Measurements from ENCODE around the gene BCL10. TPM values are rescaled to one million over a fixed set of nuclear protein-coding genes. Genes with fewer than 3 reads are reported as not detected.

The BCL10 gene
- total and polyA plus RNA-seq, 2 of the 8 experiments (the other 6 are each of a cell fraction or from before 2014, with no cell fraction given): 7.4 to 29.6 TPM

- Histone ChIP-seq H2AFZ (ENCODE audit: low read length) (peak overlapping the region; percentile 89; the same call in 1 of the 2 replicates), H2BK12ac (ENCODE audit: low read depth, low read length) (no peak overlapping the region), H3K79me2 (ENCODE audit: control insufficient read depth in 1 of 2, insufficient read depth in 2 of 2, low read length in 2 of 2) (no peaks in the 10 kb centered on the region), H3K4me3 (ENCODE audit: extremely low read depth in 1 of 4, insufficient read depth in 2 of 4, low read depth in 3 of 4, low read length in 4 of 4) (no peak overlapping the region), H3K18ac (ENCODE audit: extremely low read depth, low read length) (no peak overlapping the region), H2BK20ac (ENCODE audit: low read length) (no peak overlapping the region), H3K56ac (replicated peaks; ENCODE audit: insufficient read length, low read depth, low read length) (no peak overlapping the region), H2AK5ac (ENCODE audit: low read depth, low read length) (no peak overlapping the region), H3K9ac (replicated peaks in 1 of 4; ENCODE audit: extremely low read depth in 1 of 4, low read depth in 3 of 4, low read length in 3 of 4) (no peak overlapping the region), H3K27me3 (replicated peaks in 1 of 4; ENCODE audit: control insufficient read depth in 3 of 4, extremely low read depth in 1 of 4, insufficient read depth in 3 of 4, low read length in 3 of 4) (no peaks in the 10 kb centered on the region), H3K4me2 (ENCODE audit: insufficient read depth in 1 of 2, low read depth in 2 of 2, low read length in 2 of 2) (no peak overlapping the region; a peak in 1 of 4 replicates), H3K23ac (ENCODE audit: insufficient read length) (no peak overlapping the region), H2BK5ac (ENCODE audit: low read depth, low read length) (no peak overlapping the region), H3K79me1 (ENCODE audit: low read depth, low read length) (no peaks in the 10 kb centered on the region), H3K4ac (replicated peaks; ENCODE audit: insufficient read length, low read depth, low read length) (no peak overlapping the region), H3K4me1 (replicated peaks in 1 of 4; ENCODE audit: control insufficient read depth in 3 of 4, insufficient read depth in 4 of 4, low read length in 3 of 4) (peaks cover 0 to 1% (median 0%) of the 10 kb centered on the region in 4 experiments; a peak in 2 of 7 replicates), H3K14ac (ENCODE audit: insufficient read length) (no peak overlapping the region), H4K5ac (ENCODE audit: insufficient read length, low read depth, low read length) (no peak overlapping the region), H3K27ac (ENCODE audit: low read depth, low read length) (no peak overlapping the region), H4K91ac (replicated peaks; ENCODE audit: insufficient read length, low read length) (no peak overlapping the region), H3K9me3 (ENCODE audit: insufficient read depth in 2 of 2, low read depth in 1 of 2, low read length in 1 of 2) (no peaks in the 10 kb centered on the region), H3K23me2 (ENCODE audit: low read depth, low read length) (no peaks in the 10 kb centered on the region), H4K20me1 (replicated peaks in 1 of 2; ENCODE audit: control insufficient read depth in 1 of 2, insufficient read depth in 2 of 2, low read length in 2 of 2) (no peaks in the 10 kb centered on the region), H2BK15ac (ENCODE audit: low read length) (no peak overlapping the region), H3K36me3 (ENCODE audit: control insufficient read depth in 2 of 4, insufficient read depth in 4 of 4, low read length in 3 of 4) (no peaks in the 10 kb centered on the region), H2BK120ac (replicated peaks; ENCODE audit: low read depth, low read length) (no peak overlapping the region), H4K8ac (ENCODE audit: extremely low read depth, insufficient read depth, low read length) (no peak overlapping the region)
- POLR2A ChIA-PET (ENCODE audit: partially characterized antibody): interaction anchor here (0.6 to 1.6 kb wide), 4 partner anchors 10 to 546 kb away, joined by 3 to 5 read pairs (median 3); no protein-coding TSS in a partner anchor
- CTCF ChIA-PET (ENCODE audit: partially characterized antibody): interaction anchor here (0.8 to 10.5 kb wide), 23 partner anchors 10 to 440 kb away, joined by 3 to 115 read pairs (median 4); partner anchors contain the start of genes C1orf52 and SYDE2
- 86% methylated on average over 1 of the region's 1 CpG; no CpG with 5 or more reads in 1 of the 2 experiments for WGBS, 2 experiments (ENCODE audit: extremely low coverage in 1 of 2, insufficient coverage in 1 of 2, insufficient read length in 1 of 2, insufficient replicate concordance in 2 of 2, low coverage in 1 of 2, low lambda C conversion rate in 2 of 2, missing lambda C conversion rate in 1 of 2)
- DNase-seq (ENCODE audit: low read depth in 1 of 2, low spot score in 2 of 2) (no peak), FAIRE-seq (peak; percentile 52)
- TF ChIP-seq GTF2F1 (IDR thresholded peaks at IDR 0.05; ENCODE audit: borderline replicate concordance, low read depth, low read length) (no peak), EP300 (IDR thresholded peaks at IDR 0.05; ENCODE audit: borderline replicate concordance in 1 of 2, low read depth in 2 of 2, low read length in 2 of 2) (no peak), RAD21 (IDR thresholded peaks at IDR 0.05 in 1 of 2, conservative IDR thresholded peaks at IDR 0.05 in 1 of 2; ENCODE audit: low read depth in 2 of 2, low read length in 2 of 2) (peak; percentile 79 to 85), CTCF (IDR thresholded peaks at IDR 0.05; ENCODE audit: control extremely low read depth in 1 of 3, insufficient read depth in 1 of 3, low read depth in 1 of 3, low read length in 3 of 3) (peak in 2 of 3 experiments; percentile 48 to 64; a peak in 3 of 4 replicates)
Observed at GRCh38 chr1:85240174-85240601, 36.2 kb downstream of the BCL10 start.

Measured in H1 (cell line).